HG03196 (cell line): ENCODE results near the gene RETSAT.
"Not testable (repeated sequence)": the region's sequence is repeated elsewhere in the genome, so short reads cannot be mapped to it uniquely, and the experiment has no call there.

Experiments
- ATAC-seq: cut with Tn5 transposase; IDR thresholded peaks from one replicate; pipeline ENCODE4 v1.9.1; 2021; ENCODE audit not compliant: unreplicated experiment

The RETSAT gene

DNA sequence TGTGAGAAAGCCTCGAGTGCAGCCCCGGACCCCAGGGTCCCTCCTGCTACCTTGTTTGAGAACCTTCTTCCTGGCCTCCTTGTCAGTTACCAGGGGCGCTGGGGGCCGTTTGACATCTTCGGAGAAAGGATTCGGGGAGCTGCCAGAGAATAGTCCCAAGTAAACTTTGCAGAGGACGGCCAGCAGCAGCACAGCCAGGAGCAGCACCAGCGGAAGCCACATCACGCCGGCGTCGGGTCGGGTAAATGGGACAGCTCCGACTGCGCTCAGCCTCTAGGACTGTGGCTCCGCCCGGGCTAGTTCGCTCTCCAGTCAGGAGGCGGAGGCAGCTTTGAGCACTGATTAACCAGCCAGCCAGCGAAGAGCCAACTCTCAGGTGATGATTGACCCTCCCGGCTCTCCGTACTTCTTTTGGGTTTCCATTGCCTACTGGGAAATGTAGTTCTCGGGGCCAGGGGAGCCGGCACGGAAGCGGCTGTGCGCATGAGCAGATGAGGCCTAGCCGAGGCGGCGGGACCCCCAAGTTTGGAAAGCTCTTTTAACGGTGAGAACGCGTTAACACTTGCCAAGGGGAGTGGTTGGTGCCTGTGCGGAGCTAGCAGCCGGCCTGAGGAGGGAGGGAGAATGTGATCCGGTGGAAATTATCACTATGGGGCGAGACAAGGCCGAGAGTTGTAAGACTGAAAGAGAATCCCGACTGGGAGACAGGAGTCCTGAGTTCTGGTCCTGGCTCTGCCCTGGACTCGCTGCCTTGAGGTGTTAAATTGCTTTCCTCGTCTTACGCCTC, at the start of gene RETSAT, which contains the start of gene ELMOD3:
RETSAT (minus strand) TSS at position 243 of the 787 bp plus-strand sequence; CDS start at position 222, 21 bp downstream.
ELMOD3 (plus strand) TSS at position 484 of the 787 bp plus-strand sequence. CDS start 2,430 bp downstream, outside the sequence.
- peak; percentile 95 for ATAC-seq

DNA sequence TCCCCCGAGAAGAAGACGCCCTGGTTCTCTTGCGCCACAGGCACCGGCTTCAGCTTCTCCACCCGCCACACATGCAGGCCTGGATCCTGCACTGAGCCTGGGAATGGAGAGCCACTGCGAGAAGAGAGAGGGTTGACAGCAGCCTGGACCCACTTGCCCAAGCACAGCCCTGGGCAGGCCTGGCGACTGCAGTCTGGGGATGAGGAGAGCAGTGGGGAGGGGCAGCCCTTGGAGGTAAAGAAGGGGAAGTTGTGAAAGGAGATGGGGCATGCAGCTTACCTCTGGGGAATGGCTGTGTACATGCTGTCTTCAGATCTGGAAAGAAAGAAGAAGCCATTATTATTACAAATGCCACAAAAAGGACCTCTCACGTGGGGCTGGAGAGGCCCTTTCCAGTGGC, 47.5 kb upstream of the RETSAT start:
- no peak for ATAC-seq

DNA sequence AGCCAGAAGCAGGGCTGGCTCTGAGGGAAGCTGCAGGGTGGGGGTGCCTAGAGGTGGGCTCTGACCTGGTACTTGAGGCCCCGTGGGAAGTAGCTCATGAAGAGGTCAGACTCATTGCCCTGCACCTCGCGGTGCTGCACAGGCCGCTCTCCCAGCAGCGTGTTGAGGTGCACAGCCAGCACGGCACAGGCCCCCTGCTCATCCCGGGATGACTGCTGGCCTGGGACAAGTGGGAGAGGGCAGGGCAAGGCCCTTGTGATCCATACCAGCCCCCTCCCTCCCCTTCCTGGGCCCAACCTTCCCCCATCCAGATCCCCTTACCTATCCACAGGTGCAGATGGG, 47.1 kb upstream of the RETSAT start:
- ATAC-seq: no peak

DNA sequence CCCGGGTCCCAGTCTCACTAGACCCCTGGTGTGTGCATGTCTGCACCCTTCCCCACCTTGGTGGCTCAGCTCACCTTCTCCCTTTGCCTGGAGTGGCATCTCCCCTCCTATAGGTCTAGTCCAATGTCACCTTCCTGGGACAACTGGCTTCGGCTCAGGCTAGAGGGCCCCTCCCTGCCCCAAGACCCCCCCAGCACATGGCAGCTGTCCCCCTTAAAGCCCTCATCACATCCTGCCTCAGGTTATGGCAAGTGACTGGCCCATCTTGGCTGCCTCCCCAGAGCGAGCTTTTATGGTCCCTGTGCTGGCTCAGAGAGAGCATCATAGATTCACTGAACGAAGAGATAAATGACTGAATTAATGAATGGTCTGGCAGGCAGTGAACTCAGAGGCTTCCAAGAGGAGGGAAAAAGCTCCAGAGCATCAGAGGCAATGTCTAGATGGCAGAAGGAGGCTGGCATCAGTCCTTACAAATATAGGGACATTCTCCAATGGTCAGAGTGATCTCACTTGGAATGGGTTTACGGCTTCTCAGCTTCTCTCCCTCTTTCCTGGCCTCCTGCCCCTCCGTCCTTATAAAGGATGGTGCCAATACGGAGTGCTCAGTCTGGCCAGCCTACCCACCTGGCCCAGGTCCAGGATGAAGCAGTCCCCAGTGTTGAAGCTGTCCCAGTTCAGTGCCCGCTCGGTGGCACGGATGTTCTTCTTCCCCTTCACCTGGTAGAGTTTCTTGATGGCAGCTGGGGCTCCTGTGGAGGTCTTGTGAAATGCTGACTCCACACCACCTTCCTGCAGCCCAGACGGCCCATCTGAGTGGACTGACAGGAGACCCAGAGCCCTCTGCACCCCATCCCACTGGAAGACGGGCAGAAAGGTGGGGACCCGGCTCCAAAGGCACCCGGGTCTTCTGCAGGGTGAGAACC, 46.5 kb upstream of the RETSAT start:
- ATAC-seq: no peak

DNA sequence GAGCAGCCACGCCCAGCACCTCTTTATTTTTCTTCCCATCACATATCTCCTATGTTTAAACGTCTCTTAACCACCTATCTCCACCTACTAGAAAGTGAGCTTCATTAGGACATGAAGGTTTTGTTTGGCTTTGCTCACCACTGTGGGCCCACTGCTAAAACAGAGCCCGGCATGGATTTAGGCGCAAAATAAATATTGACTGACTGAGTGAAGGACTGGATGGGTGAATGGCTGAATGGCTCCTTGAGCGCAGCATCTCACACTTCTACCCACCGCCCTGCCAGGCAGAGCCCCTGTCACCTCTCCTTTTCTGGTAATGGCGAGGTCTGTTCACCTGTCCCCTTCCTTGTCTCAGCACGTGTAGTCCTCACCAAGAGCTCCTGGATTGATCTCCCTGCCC, 45.7 kb upstream of the RETSAT start:
- no peak for ATAC-seq

DNA sequence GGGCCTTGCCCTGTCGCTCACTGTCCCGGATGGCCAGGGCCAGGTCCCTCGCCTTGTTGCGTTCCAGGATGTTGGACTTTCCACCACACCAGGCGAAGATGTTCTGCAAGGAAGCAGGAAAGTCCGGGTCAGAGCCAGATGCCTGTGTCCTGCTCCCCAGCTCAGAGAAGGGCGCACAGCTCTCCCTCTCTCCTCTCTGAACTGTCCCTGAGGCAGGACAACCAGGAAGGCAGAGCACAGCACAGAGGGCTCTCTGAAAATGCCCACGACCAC, 44.8 kb upstream of the RETSAT start:
- ATAC-seq: no peak

DNA sequence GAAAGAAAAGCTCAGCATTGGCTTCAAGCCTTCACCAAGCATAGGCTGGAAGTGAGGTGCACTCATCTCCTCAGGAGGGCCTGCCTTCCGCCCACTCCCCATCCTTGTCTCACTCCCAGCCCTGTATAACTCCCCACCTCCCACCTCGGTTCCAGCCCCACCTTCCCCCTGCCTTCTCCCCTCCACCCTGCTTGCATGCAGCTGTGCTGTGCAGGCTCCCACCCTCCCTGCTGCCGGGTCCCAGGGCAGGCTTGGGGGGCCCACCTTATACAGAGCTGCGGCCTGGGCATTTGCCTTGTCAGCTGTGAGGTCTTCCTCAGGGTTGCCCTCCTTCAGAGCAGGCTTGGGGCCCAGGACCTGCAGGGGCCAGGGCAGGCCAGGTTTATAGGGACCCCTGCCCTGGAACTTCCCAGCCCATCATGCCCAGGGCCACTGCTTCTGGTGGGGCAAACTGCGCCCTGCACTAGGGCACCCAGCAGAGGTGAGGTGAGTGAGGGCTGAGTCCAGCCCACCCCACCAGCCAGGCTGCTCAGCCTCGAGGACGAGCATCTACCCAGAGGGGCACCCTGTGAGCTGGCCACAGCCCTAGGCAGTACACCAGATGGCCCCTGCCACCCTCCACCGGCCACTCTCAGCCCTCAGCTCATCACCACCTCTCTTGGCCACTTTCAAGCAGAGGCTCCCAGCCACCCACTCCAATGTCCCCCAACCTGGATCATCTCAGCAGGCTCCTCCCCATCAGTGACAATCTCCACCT, 44.3 kb upstream of the RETSAT start:
- no peak for ATAC-seq

DNA sequence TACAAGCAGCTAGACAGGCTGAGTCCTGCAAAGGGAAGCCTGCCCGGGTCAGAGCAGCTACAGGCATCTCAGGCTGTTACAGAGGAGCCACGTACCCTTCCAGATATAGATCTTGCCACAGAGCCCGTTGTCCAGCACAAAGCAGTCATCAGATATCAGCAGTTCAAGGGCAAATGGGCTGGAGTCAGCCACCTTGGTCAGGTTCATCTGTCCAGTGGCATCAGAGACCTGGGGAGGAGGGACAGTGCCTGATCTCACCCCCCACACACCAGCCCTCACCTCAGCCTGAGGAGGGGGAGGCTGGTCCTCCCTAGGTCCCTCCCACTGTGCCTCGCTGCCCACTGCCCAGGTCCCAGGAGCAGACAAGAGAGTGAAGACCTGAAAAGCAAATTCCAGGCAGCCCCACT, 43.6 kb upstream of the RETSAT start:
- ATAC-seq: no peak

DNA sequence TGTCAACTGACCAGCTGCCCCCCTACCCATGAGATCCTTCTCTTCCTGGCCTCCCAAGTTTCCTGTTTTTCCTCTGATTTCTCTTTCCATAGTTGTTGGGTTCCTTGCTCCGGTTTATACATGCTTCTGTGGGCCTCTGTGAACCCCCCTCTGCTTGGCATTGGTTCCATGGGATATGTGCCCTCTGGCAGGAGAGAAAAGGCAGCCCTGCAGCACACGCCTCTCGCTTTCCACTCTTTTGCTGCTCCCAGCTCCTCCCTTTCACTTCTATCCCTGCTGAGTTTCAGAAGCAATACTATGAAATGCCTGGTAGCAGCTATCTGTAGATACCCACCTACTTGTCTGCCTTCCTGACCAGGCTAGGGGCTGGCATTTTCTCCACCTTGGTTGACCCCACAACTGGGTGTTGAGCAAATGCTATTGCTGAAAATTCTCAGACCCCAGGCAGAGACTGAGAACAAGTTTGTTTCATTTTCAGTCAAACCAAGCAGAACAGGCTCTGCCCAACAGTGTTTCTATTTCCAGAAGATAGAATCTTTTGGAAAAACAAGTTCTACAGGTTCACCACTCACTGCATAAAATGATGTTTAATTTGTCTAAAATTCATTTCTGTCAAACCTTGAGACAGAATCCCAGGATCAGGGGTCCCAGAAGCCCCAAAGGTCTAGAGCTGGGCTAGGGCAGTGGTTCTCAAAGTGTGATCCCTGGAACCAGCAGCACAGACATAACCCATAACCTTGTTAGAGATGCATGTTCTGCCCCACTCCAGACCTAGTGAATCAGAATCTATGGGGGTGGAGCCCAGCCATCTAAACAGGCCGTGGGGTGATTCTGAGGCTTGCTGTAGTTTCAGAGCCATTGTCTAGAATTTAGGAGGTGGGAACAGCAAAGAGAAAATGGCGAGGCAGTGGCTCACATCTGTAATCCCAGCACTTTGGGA, 42.5 kb upstream of the RETSAT start:
- no peak for ATAC-seq

DNA sequence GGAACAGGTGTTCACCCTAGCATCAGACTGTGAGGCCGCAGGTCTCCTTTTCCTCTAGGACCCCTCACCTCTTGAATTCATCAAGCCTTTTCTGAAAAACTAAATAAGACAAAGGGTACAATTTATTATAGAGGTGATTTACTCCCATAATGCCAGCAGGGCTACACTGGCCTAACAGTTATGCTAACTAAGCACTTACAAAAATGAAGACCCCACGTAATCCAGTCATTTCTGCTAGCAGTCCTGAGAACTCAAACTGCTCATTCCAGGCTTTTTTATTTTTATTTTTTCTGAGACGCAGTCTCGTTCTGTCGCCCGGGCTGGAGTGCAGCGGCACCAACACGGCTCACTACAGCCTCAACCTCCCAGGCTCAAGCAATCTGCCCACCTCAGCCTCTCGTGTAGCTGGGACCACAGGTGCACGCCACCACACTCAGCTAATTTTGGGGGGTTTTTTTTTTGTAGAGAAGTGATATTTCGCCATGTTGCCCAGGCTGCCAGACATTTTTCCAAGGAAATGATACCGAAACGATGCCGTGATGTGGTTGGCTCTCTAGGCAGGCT, 41.7 kb upstream of the RETSAT start:
- no peak for ATAC-seq

DNA sequence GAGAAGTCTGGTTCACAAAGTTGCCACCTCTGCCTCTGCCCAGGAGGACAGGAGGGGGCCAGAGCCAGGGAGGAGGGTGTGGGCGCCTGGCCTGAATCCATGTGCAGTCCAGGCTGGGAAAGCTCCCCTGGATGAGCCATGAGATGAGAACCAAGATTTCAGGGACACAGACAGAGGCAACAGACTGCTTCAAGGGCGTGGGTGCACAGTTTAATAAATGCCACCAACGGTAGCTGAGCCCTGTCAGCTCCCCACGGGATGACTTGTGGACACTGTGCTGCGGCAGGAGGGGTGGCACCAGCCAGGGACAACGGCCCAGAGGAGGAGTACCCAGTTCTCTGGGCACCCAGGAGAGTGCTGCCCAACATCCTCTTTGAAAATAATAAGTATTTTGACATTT, 40.6 kb upstream of the RETSAT start:
- no peak for ATAC-seq

DNA sequence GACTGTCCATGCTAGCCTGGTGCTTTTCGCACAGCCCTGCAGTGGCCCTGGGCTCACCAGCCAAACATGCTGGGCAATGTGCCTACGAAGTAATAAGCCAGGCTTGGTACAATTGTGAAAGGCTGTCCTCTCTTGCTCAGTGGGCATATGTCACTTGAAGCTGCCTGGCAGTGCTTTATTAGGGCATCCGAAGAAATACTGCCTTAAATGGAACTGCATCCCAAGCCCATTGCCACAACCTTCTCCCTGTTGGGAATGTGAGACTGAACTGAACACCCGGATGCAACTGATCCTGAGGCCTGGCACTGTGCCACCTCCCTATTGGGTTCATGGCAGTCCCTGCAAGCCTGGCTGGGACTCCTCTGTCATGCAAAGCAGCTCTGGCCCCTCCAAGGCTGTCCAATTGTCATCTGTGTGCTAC, 39.9 kb upstream of the RETSAT start:
- ATAC-seq: no peak

DNA sequence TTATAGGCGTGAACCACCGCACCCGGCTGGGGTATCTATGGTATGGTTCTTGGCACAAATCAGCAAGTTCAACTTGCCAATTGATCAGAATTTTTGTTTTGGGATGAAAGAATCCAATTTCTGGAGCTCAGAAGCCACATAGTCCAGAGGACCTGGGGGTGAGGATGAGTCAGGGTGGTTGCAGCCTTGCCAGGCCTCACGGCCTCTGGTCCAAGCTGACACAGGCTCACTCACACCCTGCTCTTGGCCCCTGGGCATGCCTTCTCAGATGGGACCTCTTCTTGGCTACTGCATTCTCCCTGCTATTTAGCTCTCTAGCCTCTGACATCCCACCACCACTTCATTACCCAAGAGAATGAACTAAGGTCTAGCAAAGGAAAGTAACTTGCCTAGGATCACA, 39.5 kb upstream of the RETSAT start:
- no peak for ATAC-seq

DNA sequence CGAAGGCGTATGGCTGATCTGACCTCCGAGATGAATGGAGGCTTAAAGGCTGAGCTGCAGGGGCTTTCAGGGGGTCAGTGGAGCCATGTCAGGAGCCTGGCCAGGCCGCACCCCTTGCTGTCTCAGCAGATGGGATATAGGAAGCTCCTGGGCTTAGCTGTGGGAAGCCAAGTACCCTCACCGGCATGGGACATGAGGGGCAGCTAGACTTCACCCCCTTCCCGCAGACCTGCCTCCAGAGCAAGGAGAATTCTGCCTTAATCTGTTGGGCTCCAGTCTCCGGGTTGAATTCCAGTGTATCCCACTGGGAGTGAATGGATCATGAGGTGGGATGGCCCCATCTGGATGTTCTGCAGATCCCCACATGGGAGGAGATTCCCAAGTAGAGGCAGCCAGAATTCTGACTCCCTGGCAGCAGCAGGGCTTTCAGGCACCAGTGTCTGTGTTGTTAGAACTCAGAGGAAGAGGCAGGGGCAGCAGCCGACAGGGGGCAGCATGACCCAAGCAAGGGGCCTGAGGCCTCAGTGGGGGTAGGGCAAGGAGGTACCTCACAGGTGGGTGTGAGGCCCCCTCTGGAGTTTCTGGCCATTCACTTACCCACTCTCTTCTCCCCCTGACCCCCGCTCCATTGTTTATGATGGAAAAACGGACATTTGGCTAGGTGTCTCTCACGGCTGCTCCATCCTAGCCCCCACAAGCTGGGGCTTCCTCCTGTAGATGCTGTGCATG, 36.8 kb upstream of the RETSAT start:
- ATAC-seq: no peak

DNA sequence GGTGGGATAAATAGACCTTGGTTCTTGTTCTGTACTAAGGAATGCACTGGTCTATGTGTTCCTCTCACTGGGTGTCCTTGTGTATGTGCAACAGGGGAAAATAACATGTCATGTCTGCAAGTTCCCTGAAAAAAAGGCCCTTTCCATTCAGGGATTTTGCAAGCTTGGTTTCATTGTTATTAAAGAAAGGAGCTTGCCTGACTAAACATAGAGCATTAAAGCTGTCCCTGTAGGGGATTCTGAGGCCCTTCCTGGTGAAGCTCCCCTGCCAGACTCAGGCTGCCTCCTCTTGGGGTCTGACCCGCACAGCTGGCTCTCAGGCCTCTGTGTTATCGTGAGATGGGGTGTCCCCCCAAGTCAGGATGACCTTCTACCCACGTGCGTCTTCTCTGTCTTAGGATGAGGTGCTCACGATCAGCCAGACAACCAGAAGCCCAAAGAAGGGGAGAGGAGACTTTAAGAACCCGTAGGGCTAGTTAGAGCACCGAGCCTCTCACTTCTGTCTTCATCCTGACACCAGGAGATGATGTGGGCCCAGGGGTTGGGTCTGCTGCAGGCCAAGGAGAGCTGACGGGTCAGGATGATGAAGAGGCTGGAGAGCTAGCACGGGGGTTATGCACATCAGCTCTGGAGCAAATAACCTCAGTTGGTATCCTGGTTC, 34.7 kb upstream of the RETSAT start:
- no peak for ATAC-seq

DNA sequence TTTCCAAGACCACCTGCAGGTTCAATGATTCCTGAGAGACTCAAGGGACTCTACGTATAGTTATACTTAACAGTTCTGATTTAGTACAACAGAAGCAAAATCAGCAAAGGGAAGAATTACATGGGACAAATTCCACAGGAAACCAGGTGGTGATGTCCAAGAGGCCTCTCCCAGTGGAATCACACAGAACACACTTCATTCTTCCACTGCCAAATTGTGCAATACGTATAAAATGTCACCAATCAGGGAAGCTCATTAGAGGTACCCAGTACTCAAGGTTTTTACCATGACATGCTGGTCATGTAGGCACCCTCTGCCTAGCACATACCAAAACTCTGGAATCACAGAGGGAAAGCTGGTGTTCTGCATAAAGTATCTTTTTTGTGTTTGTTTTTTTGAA, 33.4 kb upstream of the RETSAT start:
- ATAC-seq: no peak

DNA sequence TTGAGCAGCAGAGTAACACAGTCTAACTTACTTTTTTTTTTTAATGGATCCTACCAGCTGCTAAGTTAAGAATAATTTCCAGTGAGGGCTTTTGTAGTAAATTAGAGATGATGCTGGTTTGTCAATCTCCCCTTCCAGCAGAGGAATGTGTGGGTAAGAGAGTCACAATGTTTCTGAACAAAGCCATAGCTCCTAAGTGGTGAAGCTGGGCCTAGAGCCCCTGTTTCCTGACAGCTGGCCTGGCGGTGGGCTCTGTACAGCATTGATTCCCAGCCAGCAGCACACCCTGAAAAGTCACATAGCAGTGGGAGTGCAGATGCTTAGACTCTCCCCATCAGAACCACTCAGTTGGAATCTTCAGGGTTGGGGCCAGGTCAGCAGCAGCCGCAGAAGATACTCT, 31.4 kb upstream of the RETSAT start:
- no peak for ATAC-seq

DNA sequence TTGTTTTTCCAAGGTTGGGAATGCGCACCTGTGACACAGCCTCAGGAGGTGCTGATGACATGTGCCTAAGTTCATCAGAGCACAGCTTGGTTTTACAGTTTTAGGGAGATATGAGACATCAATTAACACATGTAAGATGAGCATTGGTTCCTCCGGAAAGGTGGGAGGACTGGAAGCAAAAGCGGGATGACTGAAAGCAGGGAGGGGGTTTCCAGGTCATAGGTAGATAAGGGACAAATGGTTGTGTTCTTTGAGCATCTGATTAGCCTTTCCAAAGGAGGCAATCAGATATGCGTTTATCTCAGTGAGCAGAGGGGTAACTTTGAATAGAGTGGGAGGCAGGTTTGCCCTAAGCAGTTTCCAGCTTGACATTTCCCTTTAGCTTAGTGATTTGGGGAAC, 29.5 kb upstream of the RETSAT start:
- ATAC-seq: no peak

DNA sequence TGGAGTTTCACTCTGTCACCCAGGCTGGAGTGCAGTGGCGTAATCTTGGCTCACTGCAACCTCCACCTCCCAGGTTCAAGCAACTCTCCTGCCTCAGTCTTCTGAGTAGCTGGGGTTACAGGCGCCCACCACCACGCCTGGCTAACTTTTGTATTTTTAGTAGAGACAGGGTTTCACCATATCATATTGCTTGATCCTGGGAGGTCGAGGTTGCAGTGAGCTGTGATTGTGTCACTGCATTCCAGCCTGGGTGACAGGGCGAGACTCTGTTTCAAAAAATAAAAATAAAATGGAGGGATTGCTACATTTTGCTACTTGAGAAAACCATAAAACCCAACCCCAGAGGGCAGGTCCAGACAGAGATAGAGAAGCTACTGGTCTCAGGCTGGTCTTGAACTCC, 28.8 kb upstream of the RETSAT start:
- not testable (repeated sequence) for ATAC-seq
